Activated gamma-delta T cell treated with anti-CD3 and anti-CD28 coated beads, Interleukin-2, amount 50 U/mL, for 16 hours (primary cell): Measurements from ENCODE around the gene SHCBP1.
A peak's percentile ranks its signal among the peaks of the same experiment; 100 is the strongest.
"Not testable (repeated sequence)": the region's sequence is repeated elsewhere in the genome, so short reads cannot be mapped to it uniquely, and the experiment has no call there.

Experiments used
- DNase-seq: peaks from one replicate; pipeline ENCODE4 v3.0.0-alpha.2; 2020; ENCODE audit warnings: low read depth

SHCBP1 gene

GRCh38 chr16:46621006-46621933 is at the start of gene SHCBP1:
SHCBP1 (minus strand) TSS chr16:46621379; CDS start chr16:46621359, 20 bp downstream.
- peak; percentile 32 for DNase-seq

GRCh38 chr16:46662123-46662522 is 40.9 kb upstream of the SHCBP1 start:
- no peak for DNase-seq

- no peak for DNase-seq
Measured at GRCh38 chr16:46658925-46659324, 37.7 kb upstream of the SHCBP1 start.

- no peak for DNase-seq
Measured at GRCh38 chr16:46651305-46651704, 30.1 kb upstream of the SHCBP1 start.

- DNase-seq, result no peak
Measured at GRCh38 chr16:46650254-46650623, 29.1 kb upstream of the SHCBP1 start.

- DNase-seq, result no peak
Measured at GRCh38 chr16:46649588-46650253, 28.5 kb upstream of the SHCBP1 start.

GRCh38 chr16:46648656-46649055 is 27.5 kb upstream of the SHCBP1 start:
- DNase-seq, result no peak

GRCh38 chr16:46638947-46639925 is 18.1 kb upstream of the SHCBP1 start:
- no peak for DNase-seq

GRCh38 chr16:46632778-46633733 is 11.9 kb upstream of the SHCBP1 start:
- no peak for DNase-seq

GRCh38 chr16:46629331-46630219 is 8.4 kb upstream of the SHCBP1 start:
- no peak for DNase-seq

GRCh38 chr16:46627746-46628145 is 6.6 kb upstream of the SHCBP1 start:
- DNase-seq, result no peak

GRCh38 chr16:46626681-46627080 is 5.5 kb upstream of the SHCBP1 start:
- not testable (repeated sequence) for DNase-seq

- DNase-seq, result not testable (repeated sequence)
Measured at GRCh38 chr16:46624862-46625261, 3.7 kb upstream of the SHCBP1 start.

- not testable (repeated sequence) for DNase-seq
Measured at GRCh38 chr16:46623707-46624106, 2.5 kb upstream of the SHCBP1 start.

GRCh38 chr16:46623246-46623645 is 2.1 kb upstream of the SHCBP1 start:
- not testable (repeated sequence) for DNase-seq

- no peak for DNase-seq
Measured at GRCh38 chr16:46621934-46622676, 926 bp upstream of the SHCBP1 start.

GRCh38 chr16:46620266-46621005 is 743 bp downstream of the SHCBP1 start:
- no peak for DNase-seq

- DNase-seq, result no peak
Measured at GRCh38 chr16:46618516-46618915, 2.7 kb downstream of the SHCBP1 start.
